HG02938 (cell line): ENCODE results near the gene SELENOH.

Experiments
- ATAC-seq: cut with Tn5 transposase; IDR thresholded peaks from one replicate; pipeline ENCODE4 v1.9.1; 2021; ENCODE audit warnings: mild to moderate bottlenecking, moderate library complexity; ENCODE audit not compliant: unreplicated experiment

The SELENOH gene

GRCh38 chr11:57745206-57745605, 3.9 kb downstream of the SELENOH start:
- no peak for ATAC-seq

DNA sequence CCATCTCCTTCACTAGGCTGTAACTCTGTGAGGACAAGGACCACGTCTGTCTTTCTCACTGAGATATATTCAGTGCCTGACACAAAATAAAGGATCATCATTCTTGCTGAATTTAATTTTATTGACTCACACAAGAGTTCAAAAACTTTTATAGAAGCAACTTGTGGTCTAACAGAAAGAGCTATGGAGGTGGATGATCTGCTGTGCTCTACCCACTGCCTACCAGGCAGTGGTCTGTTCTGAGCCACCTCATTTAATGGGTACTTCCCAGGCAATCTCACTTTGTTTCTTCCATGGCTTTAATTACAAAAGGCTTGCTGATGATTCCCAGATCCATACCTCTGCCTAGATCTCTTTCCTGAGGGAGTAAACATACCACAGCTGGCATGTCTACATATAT, 5.6 kb downstream of the SELENOH start:
- no peak for ATAC-seq

DNA sequence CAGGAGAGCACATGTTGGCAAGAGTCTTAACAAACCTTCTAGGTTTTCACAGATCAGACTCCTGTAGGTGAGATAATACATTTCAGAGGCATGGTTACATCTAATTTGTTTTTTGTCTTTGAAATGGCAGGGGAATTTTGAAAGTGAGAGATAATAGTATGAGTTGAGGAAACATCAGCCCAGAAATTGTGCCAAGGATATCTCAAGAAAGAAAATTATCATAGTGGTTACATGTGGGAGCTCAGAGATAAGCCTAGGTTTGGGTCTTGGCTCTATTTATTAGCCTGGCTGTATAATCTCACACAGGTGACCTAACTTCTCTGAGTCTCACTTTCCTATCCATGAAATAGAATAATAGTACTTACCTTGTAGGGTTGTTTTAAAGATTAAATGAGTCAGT, 9.9 kb downstream of the SELENOH start:
- ATAC-seq, result no peak

DNA sequence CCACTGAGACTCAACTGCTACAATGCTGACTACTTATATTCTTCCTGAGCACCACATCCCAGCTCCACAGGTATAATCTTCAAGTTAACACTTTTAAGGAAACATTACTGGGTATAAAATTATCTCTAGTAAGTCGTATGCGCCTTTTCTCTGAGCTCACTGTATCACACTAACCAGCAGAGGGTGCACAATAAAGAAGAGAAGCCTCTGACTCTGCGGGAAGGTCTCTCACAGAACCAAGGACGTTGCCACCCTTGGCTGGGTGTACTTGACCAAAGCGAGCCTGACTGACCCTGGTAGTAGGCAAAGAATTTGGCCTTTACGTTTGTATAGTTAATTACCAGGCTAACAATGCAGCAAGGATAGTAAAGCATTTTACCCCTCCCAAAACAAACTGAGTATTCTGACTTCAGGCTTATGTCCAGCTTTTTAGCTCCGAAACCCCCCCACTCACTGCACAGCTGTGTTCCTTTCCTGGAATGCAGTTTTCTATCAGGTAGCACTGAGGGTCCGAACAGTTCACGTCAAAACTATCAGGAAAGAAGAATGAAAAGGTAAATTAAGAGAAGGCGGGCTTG, 10.5 kb downstream of the SELENOH start, which contains the start of gene BTBD18:
Gene BTBD18 (minus strand): TSS at position 144 of the 578 bp plus-strand sequence. CDS start 631 bp downstream, outside the sequence.
- ATAC-seq, result no peak

DNA sequence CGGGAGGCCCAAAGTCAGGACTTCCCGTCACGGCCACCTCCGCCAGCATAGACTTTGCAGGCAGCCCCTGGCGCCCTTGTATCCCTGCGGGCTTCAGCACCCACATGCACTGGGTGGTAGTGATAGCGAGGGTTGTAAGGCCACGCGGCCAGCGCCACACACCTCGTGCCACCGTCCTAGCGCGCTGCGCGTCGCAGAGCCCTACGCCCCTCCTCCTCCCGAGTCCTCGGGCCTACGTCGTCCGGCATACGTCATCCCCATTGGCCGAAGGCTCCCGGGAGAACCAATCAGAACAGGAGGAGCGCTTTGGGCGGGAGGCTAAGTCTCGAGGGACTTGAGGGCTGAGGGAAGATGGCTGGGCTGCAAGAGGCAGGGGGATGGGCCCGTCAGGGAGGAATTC, 11.7 kb downstream of the SELENOH start:
- ATAC-seq, result no peak

GRCh38 chr11:57758174-57758573, 16.9 kb downstream of the SELENOH start:
- ATAC-seq, result no peak

- ATAC-seq, result peak; percentile 93
Measured at GRCh38 chr11:57761301-57762234, 20.3 kb downstream of the SELENOH start, which contains the start of gene CTNND1. CTNND1 (plus strand) TSS chr11:57761802; CDS start chr11:57791479, 29,677 bp downstream.

DNA sequence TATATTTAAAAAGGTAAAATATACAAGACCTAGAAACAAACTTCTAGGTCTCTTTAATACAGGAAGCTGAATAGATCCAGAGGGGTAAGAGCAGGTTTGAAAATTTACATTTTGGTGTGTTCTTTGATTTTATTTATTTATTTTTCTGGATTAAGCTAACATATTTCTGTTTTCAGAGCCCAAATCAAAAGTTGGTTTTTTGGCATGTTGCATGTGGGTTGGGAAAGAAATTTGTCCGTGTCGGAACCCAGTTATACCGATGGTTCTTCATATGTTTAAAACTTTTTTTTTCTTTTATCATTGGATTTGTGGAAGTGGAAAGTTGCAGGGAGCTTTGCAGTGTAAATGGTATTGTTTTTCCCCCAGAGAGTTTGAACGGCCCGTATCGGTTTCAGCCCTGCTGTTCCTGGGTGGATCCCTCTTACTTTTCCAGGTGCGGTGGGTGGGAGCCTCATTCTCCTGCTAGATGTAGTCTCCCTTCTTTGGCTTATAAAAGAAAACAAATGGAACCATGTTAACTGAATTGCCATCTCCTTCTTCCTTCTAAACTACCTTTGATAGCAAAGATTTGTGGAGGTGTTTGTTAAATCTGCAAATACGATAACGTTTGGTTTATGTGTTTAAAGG, 21.1 kb downstream of the SELENOH start:
- ATAC-seq, result no peak

- ATAC-seq, result no peak
Measured at GRCh38 chr11:57763568-57763967, 22.3 kb downstream of the SELENOH start.

DNA sequence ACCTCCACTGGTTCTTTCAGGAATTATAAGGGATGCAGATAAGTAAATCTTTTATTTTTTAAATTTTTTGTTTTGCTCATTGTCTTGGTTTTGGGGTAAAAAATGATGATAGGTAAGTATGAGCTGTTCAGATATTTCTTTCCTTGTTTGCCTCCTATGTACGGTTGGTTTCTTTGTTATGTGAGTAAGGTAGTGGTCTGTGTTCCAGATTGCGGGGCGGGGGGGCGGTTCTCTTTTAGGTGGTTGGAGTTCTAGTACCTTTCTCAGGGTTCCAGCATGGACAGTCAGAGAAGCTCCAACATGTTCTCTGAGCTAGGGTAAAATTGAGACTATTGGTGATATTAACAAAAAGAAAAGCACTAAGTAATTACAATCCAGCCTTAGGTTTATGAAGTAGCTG, 22.7 kb downstream of the SELENOH start:
- ATAC-seq, result no peak

DNA sequence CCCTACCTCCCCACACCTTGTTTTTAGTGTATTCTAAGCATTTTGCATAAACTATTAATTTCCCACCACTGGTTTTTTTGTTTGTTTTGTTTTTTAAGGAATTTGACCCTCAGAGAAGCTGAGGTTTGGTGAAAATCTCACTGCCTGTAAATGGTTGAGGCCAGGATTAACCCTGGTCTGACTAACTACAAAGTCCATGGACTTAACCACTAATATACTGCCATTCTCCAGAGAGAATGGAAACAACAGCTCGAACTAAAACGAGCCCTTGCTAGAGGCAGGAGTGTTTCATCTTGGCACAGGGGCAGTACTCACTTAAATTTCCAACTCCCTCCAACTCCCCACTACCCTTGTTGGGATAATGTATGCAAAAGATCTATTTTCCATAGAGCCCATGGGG, 23.3 kb downstream of the SELENOH start:
- ATAC-seq, result no peak

DNA sequence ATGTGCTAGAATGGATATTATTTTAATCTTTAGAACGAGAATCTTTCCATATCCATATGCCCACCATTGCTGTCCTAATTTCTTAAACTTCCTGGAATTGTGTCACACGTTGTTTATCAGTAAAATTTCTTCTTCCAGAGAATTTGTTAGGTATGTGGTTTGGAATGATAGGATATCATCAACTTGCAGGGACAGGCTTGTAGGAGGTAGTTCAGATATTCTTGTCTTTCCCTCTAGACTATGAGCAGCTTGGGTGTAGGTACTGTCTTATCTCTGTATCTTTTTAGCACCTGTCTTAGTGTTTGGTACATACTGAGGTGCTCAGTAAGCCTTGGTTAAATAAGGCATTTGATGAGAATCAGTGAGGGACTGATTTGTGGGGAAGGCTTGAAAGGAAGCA, 23.7 kb downstream of the SELENOH start:
- no peak for ATAC-seq

- no peak for ATAC-seq
Measured at GRCh38 chr11:57770793-57771192, 29.5 kb downstream of the SELENOH start.

DNA sequence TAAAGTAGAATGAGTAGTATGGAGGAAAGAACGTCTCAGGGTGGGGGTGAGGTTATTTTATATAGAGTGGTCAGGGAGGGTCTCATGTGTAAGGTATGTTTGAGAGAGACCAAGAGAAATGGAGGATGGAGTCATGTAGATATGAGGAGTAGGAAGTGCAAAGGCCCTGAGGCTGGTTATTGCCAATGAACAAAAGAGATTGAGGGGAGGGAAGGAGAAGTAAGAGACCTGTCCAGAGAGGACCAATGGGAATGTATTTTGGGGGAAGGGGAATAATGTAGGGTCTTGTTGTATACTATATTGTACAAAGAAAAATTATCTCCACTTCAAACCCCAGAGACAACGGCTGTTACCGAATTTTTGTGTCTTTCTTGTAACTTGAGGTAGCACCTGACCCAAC, 30.1 kb downstream of the SELENOH start:
- no peak for ATAC-seq

GRCh38 chr11:57772562-57772961, 31.3 kb downstream of the SELENOH start:
- ATAC-seq, result no peak

- ATAC-seq, result no peak
Measured at GRCh38 chr11:57773026-57773598, 31.8 kb downstream of the SELENOH start.

- ATAC-seq, result no peak
Measured at GRCh38 chr11:57775491-57775890, 34.2 kb downstream of the SELENOH start.

GRCh38 chr11:57776031-57776521, 34.8 kb downstream of the SELENOH start:
- no peak for ATAC-seq

DNA sequence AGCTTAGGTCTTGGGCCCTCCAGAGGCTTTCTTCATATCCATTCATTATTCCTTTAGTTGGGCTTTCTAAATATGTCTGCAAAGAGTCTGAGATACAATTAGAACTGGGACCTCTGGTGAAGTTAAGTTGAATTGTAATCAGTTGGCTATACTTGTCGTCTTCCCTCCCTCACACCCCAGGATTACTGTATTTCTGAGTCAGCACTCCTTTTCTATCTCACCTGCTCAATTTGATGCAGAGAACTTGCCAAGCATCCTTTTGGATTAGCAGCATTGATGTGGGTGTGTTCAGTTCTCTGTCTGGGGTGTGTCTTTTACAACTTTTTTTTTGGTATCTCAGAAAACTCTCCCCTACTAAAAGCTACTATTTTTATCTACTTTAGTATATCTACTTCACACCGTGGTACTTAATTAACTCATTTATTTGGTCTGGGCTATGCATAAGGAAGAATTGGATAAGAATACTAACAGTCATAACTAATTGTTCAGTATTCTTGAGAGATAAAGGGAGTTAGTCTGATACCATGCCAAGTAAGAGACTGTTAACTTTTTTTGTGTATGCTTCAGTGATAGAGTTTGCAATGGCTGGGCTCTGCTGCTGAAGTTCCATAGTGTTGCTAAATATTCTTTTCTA, 35.4 kb downstream of the SELENOH start:
- no peak for ATAC-seq

GRCh38 chr11:57777969-57778317, 36.7 kb downstream of the SELENOH start:
- ATAC-seq, result no peak
